Left kidney (tissue), 2 donors: ENCODE measurements around the gene ELN. TPM values are rescaled to one million over a fixed set of nuclear protein-coding genes. Genes with fewer than 3 reads are reported as not detected.

Experiments
- DNase-seq: peaks from one replicate; pipeline ENCODE4 v3.0.0-alpha.2; 2013
- polyA plus RNA-seq: library from polyadenylated mRNA; unstranded; fragments of 120-200 nt; gene quantifications from one replicate; pipeline ENCODE4 v1.2.1, GENCODE V29; 2013; ENCODE audit not compliant: insufficient read length

Gene ELN
- polyA plus RNA-seq, 1 donor, result 46.4 TPM

DNA sequence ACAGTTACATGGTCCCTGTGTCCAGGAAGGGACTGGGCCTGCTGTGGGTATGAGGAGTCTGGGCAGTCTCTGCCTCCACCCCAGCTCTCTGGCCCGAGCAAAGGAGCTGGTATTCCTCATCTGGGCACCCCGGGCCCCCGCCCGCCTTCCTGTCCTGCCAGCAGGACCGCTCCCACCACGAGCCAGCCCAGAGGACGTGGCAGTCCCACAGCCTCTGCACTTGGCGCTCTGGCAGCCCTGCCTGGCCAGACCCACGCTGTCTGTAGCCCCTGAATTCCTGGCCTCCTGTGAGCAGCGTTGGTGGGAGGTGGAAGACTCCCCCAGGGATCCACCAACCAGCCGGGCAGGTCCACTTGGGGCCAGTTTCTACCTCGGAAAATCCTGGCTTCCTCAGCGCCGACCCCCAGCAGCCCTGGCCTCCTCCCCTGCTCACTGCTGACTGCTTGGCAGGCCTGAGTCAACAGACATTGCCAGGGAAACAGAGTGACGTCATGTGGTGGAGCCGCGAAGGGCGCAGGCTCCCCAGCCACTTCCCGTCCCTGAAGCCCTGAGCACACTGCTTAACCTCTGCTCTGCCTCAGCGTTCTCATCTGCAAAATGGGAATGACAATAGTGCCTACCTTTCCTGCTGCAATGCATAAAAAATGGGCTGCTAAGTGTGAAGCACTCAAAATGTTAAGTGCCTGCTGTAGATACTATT is 34.0 kb downstream of the ELN start:
- DNase-seq, result peak; percentile 46

- no peak for DNase-seq
Observed at GRCh38 chr7:74063223-74063641, 35.3 kb downstream of the ELN start.

- no peak for DNase-seq
Observed at GRCh38 chr7:74063646-74064045, 35.7 kb downstream of the ELN start.

- DNase-seq, result no peak
Observed at GRCh38 chr7:74064696-74065095, 36.7 kb downstream of the ELN start.

- DNase-seq, result no peak
Observed at GRCh38 chr7:74066626-74067025, 38.7 kb downstream of the ELN start.

DNA sequence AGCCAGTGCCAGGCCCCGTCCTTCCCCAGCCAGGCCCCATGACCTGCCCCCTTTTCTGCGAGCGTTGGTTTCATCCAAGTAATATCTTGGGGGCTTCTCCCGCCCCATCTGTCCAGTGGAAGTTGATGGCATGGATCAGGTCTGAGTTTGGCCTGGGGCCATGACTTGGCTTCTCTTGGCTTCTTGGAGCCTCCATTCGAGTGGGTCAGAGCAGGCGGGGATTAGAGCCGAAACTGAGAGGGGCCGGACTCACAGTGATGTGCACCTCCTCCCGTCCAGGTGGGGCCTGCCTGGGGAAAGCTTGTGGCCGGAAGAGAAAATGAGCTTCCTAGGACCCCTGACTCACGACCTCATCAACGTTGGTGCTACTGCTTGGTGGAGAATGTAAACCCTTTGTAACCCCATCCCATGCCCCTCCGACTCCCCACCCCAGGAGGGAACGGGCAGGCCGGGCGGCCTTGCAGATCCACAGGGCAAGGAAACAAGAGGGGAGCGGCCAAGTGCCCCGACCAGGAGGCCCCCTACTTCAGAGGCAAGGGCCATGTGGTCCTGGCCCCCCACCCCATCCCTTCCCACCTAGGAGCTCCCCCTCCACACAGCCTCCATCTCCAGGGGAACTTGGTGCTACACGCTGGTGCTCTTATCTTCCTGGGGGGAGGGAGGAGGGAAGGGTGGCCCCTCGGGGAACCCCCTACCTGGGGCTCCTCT is 40.6 kb downstream of the ELN start:
- no peak for DNase-seq

DNA sequence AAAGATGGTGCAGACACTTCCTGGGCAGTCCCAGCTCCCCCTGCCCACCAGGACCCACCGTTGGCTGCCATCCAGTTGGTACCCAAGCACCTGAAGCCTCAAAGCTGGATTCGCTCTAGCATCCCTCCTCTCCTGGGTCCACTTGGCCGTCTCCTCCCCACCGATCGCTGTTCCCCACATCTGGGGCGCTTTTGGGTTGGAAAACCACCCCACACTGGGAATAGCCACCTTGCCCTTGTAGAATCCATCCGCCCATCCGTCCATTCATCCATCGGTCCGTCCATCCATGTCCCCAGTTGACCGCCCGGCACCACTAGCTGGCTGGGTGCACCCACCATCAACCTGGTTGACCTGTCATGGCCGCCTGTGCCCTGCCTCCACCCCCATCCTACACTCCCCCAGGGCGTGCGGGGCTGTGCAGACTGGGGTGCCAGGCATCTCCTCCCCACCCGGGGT is 41.1 kb downstream of the ELN start:
- no peak for DNase-seq

- DNase-seq, result no peak
Observed at GRCh38 chr7:74069790-74070618, 42.0 kb downstream of the ELN start.

GRCh38 chr7:74070619-74070921 is 42.6 kb downstream of the ELN start:
- DNase-seq, result no peak

DNA sequence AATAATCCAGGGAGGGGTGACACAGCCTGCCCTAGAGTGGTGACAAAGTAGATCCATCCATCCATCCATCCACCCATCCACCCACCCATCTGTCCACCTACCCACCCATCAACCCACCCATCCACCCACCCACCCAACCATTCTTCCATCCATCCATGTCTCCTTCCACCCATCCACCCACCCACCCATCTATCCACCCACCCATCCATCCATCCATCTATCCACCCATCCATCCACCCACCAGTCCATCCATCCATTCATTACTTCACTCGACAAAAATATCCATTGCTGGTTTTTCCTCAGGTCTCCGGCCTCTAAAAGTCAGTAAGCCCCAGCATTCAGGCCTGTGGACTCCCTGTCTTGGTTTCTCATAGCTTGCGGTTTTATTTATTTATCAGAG is 43.1 kb downstream of the ELN start:
- no peak for DNase-seq

- no peak for DNase-seq
Observed at GRCh38 chr7:74074770-74075169, 46.8 kb downstream of the ELN start.

DNA sequence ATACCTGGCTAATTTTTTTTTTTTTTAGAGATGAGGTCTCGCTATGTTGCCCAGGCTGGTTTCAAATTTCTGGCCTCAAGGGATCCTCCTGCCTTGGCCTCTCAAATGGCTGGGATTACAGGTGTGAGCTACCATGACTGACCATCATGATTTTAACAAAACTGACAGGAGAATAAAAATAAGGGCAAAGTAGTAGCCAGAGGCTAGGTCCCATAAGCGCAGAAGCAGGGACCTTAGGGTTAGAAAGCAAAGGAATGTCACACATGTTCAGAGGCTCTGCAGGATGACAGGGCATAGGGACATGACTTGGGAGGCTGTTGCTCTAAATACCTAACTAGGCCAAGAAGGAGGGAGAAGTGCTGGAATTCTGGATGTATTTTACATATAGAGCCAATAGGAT is 50.5 kb downstream of the ELN start:
- no peak for DNase-seq

DNA sequence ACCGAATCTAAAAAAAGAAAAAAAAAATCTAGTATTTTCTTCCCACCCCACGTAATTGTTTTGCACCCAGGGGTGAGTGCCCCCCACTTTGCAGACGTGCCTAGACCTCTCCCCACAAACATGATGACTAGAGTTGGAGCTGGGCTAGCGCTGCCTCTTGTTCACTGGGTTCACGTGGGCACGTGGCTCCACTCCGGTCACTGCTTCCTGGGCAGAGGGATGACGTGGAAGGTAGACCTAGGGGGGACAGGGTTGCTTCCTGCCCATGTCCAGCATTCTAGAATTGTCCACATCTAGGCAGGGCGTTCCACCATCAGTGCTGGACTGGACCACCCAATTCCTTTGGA is 54.8 kb downstream of the ELN start:
- DNase-seq, result no peak

DNA sequence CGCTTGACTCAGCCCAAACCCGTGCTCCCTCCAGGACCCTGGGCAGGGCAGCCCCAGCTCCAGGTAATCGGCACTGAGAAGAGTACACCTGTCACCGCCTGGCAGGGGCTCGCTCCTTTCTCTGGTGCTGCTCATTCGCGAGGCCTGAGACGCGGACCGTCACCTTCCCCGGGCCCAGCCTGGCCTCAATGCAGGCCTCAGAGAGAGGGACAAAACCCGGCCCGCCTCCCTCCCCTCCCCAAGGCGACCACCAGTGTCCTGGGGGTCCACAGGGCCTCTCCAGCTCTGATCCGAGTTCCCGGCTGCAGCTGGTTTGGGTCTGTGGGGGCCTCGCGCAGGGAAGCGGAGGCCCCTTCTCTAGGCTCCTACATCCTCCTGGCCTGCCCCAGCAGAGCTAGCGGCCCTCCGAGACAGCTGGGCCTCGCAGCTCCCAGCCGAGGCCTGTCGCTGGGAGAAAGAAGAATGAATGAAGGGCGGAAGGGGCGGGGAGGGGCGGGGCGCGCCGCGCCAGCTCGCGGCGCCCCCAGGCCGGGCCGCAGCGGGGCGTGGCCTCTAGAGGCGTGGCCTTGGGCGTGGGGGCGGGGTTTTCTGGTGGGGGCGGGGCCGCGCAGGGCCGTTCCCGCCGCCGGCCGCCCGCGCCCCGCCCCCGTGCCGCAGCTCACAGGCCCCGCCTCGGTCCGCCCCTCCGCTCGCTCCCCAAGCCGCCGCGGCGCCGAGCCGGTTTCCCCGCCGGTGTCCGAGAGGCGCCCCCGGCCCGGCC is 55.3 kb downstream of the ELN start, which contains the start of gene LIMK1:
Gene LIMK1, plus strand, starts transcription at position 688 of the 760 bp plus-strand sequence. CDS start 187 bp downstream, outside the sequence.
- DNase-seq, result peak; percentile 83

GRCh38 chr7:74083928-74084721 is 56.2 kb downstream of the ELN start:
- no peak for DNase-seq

DNA sequence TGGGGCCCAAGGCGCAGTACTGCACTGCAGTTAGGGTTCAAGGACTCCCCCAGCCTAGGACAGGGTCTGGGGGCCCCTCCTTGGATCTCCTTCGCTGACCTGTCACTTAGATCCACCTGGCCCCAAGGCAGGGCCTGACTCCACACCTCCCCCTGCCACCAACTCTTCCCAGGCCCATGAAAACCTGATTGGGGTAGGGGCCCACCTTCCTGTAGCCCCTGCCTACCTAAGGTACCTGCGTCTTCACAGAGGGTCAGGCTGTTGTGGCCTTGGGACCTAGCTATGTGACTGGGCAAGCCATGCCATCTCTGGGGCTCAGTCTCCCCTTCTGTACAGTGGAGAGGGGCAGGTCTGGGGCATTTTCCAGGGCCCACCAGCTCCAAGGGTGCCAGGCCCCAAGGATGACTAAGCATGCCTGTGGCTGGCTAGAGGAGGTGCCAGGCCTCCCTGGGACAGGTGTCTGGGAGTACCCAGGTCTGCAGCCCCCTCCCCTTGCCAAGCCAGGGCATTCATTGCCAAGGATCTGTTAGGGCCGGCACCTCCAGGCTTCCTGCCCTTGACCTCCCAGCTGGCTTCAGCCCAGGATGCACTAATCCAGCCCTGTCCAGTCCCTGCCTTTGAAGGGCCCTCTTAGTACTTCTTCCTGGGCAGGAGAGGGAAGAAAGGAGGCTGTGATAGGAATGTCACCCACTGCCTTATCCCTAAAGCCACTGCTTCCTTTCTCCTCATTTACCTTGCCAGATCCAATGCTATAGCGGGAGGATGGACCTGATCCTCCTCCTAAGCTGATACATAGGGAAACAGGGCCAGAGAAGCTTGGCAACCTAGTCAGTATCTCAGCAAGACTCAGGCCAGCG is 57.0 kb downstream of the ELN start:
- DNase-seq, result no peak

DNA sequence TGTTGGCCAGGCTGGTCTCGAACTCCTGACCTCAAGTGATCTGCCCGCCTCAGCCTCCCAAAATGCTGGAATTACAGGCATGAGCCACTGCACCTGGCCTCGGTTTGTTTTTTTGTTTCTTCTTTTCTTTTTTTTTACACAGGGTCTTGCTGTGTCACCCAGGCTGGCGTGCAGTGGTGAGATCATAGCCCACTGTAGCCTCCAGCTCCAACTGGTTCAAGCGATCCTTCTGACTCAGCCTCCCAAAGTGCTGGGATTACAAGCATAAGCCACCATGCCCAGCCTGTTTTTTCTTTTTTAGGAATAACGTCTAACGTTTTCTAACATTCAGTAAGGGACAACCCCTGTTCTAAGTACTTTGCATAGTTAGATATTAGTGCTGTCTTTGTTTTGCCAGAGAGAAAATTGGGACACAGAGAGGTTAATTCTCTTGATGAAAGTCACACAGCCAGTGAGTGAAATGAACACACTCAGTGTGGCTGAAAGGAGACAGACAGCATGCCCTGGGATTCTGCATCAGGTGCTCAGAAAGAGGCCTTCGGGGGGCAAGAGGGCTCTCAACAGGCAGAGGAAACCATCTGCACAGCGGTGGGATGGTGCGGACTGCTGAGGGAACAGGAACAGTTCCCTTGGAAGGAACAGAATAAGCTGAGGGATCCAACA is 59.9 kb downstream of the ELN start:
- DNase-seq, result no peak

GRCh38 chr7:74092321-74092963 is 64.5 kb downstream of the ELN start:
- DNase-seq, result no peak

DNA sequence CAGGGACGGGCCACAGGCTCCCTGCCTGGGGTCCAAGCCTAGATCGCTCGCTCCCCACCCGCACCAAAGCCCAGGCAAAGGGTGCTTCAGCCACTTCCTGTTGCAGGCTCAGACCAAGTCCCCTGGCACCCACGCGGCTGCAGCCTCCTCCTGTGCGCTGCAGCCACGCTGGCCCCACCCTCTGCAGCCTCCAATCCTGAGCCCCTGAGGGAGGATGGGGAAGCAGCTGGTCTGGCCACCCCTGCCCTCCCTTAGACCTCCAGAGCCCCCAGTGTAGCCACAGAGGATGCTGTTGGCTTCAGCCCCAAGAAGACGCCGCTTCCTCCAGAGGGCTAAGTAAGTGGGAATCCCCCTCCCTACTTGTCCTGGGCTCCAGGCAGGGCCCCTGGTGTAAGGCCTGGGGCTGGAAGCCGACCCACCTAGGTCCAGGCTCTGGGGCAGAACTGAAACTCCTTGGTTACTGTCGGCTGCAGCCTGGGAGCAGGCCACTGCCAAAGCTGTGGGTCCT is 65.0 kb downstream of the ELN start:
- no peak for DNase-seq
